ENCODE measurements around the gene ATP1A4. TPM values are rescaled to one million over a fixed set of nuclear protein-coding genes. Genes with fewer than 3 reads are reported as not detected.

Gene ATP1A4
- total and polyA plus RNA-seq, 9 of the 15 experiments (the other 6 are each of a cell fraction or from before 2014, with no cell fraction given): 0.07 TPM; not detected in 8

DNA sequence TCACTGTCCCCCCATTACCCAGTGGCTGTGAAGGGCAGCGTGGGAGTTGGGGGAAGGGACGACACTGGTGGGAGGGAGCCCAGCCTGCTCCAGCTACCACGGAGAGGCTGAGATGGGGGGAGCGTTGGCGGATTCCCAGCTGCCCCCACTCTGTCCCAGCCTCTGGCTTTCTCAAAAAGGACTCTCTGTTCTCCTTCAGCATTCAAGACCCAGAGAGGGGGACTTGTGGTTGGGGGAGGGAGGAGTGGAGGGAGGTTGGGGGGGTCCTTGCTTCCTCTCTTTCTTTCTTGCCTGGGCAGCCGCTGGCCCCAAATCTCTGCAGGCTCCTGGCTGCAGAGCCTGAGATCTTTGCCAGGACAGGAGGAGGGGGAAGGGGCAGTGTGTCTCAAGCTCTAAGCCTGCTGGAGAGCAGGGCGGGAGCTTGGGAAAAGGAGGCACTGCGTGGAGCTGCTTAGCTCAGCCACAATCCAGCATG is 33.7 kb upstream of the ATP1A4 start (continued):
- TF ChIP-seq, protein P1, sequence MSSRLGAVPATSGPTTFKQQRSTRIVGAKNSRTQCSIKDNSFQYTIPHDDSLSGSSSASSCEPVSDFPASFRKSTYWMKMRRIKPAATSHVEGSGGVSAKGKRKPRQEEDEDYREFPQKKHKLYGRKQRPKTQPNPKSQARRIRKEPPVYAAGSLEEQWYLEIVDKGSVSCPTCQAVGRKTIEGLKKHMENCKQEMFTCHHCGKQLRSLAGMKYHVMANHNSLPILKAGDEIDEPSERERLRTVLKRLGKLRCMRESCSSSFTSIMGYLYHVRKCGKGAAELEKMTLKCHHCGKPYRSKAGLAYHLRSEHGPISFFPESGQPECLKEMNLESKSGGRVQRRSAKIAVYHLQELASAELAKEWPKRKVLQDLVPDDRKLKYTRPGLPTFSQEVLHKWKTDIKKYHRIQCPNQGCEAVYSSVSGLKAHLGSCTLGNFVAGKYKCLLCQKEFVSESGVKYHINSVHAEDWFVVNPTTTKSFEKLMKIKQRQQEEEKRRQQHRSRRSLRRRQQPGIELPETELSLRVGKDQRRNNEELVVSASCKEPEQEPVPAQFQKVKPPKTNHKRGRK (tag; IDR thresholded peaks at IDR 0.05): no peak
- TF ChIP-seq SAP30 (IDR thresholded peaks at IDR 0.05; ENCODE audit: borderline replicate concordance, insufficient read depth, low read depth, low read length, poor library complexity, severe bottlenecking) (no peak), XRCC5 (IDR thresholded peaks at IDR 0.05; ENCODE audit: low read depth, low read length) (no peak)

DNA sequence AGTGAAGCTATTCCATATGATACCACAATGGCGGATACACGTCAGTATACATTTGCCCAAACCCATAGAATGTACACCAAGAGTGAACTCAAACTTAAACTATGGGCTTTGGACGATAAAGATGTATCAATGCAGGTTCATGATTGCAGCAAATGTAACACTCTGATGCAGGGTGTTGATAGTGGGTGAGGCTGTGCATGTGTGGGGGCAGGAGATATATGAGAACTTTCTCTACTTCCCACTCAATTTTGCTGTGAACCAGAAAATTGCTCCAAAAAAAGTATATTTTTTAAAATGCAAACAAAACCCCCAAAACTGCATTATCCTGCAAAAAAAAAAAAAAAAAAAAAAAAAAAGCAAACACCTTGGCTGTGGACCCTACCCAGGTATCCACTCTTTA is 32.5 kb upstream of the ATP1A4 start:
- FAIRE-seq (no peak), DNase-seq (ENCODE audit: extremely low read depth in 1 of 4, low spot score in 3 of 4) (no peak), ATAC-seq (no peak)
- Histone ChIP-seq H3K4me2 (ENCODE audit: insufficient read depth, low read length) (no peak overlapping the region), H3K27ac (ENCODE audit: extremely low read depth, low read depth, low read length) (no peak overlapping the region), H3K9me1 (ENCODE audit: control insufficient read depth, insufficient read depth, low read length) (no peaks in the 10 kb centered on the region), H3K9me3 (replicated peaks; ENCODE audit: control insufficient read depth, insufficient read depth, low read depth, low read length) (no peaks in the 10 kb centered on the region), H3K4me3 (no peak overlapping the region), H3K79me2 (ENCODE audit: control insufficient read depth, insufficient read depth, low read length) (no peaks in the 10 kb centered on the region), H2AFZ (ENCODE audit: low read depth, low read length) (no peak overlapping the region), H3K9ac (ENCODE audit: insufficient read depth in 1 of 2, low read depth in 2 of 2, low read length in 2 of 2) (no peak overlapping the region), H3K36me3 (ENCODE audit: control insufficient read depth, insufficient read depth, low read length) (no peaks in the 10 kb centered on the region), H3K4me1 (replicated peaks in 1 of 2; ENCODE audit: control insufficient read depth in 2 of 2, insufficient read depth in 2 of 2, low read length in 2 of 2) (no peaks in the 10 kb centered on the region; a peak in 1 of 5 replicates), H3K27me3 (ENCODE audit: control insufficient read depth in 2 of 2, insufficient read depth in 2 of 2, low read length in 2 of 2) (peaks cover 25 to 56% of the 10 kb centered on the region in 2 experiments), H4K20me1 (replicated peaks; ENCODE audit: control insufficient read depth, insufficient read depth, low read length) (no peaks in the 10 kb centered on the region)
- in situ Hi-C loops (cut with MboI) (no loop called here), intact Hi-C loops (cut with micrococcal nuclease) (no loop called here)
- TF ChIP-seq ZNF124 (CRISPR knock-in tag; IDR thresholded peaks at IDR 0.05): no peak
- no peak for TF ChIP-seq SIRT6 (IDR thresholded peaks at IDR 0.05; ENCODE audit: low read depth, low read length)
- no peak for TF ChIP-seq C11orf30 (IDR thresholded peaks at IDR 0.05; ENCODE audit: low read depth)
- no peak for TF ChIP-seq HOXB6 (CRISPR knock-in tag; IDR thresholded peaks at IDR 0.05; ENCODE audit: borderline replicate concordance)
- WGBS (ENCODE audit: insufficient coverage, low coverage, missing lambda C conversion rate): 12% methylated on average over 3 of the region's 3 CpGs
- no TSS peak for BruUV-seq (replicated peaks)
- CTCF ChIA-PET (ENCODE audit: low intra/inter-chr PET ratio): no interaction called here
- POLR2A ChIA-PET: interaction anchor here (0.8 kb wide), 1 partner anchor 61 kb away, joined by 4 read pairs; no protein-coding TSS in a partner anchor

Data from K562 (cell line).